Natural killer cell treated with Interleukin-12 subunit alpha and Interleukin-12 subunit beta and Interleukin-15 and Interleukin-18, amount 100 ng/mL, for 72 hours (primary cell): ENCODE results near the gene RNF34. TPM values are rescaled to one million over a fixed set of nuclear protein-coding genes. Genes with fewer than 3 reads are reported as not detected.
"Not testable (repeated sequence)": the region's sequence is repeated elsewhere in the genome, so short reads cannot be mapped to it uniquely, and the experiment has no call there.

ENCODE experiments used
- ATAC-seq, 2 donors: fragments of 150-1000 bp; cut with Tn5 transposase in 1 of 2; sonication (Bioruptor Pico), chemical (Tn5 transposase) in 1 of 2; 2 replicates each; pipeline ENCODE4 v1.10.0; 2021
- DNase-seq: peaks from one replicate; pipeline ENCODE4 v3.0.0; 2022; ENCODE audit warnings: low spot score
- H3K27ac Mint-ChIP-seq, 2 donors: 1 replicate in 1 of 2; 2 replicates in 1 of 2; pipeline ENCODE4 v1.8.0; 2022; ENCODE audit warnings: mixed read lengths in 2 of 2, mild to moderate bottlenecking in 1 of 2, moderate library complexity in 1 of 2
- H3K27me3 Mint-ChIP-seq, 2 donors: 1 replicate in 1 of 2; 2 replicates in 1 of 2; pipeline ENCODE4 v1.8.0; 2022; ENCODE audit warnings: mixed read lengths in 2 of 2
- H3K36me3 Mint-ChIP-seq: one replicate; pipeline ENCODE4 v1.8.0; 2022; ENCODE audit warnings: mixed read lengths
- H3K4me1 Mint-ChIP-seq, 2 donors: 1 replicate in 1 of 2; 2 replicates in 1 of 2; pipeline ENCODE4 v1.8.0; 2022; ENCODE audit warnings: low read depth in 2 of 2, mixed read lengths in 2 of 2, mild to moderate bottlenecking in 1 of 2
- H3K4me3 Mint-ChIP-seq: one replicate; pipeline ENCODE4 v1.8.0; 2022; ENCODE audit warnings: mixed read lengths
- H3K9me3 Mint-ChIP-seq: 2 replicates; pipeline ENCODE4 v1.8.0; 2022; ENCODE audit warnings: mixed read lengths
- total RNA-seq, 2 donors: library from RNA; stranded (reverse); gene quantifications; one replicate each; pipeline ENCODE4 v1.2.3, GENCODE V29; 2022

Gene RNF34
- total RNA-seq, result 100 to 1,000 TPM in 1 of 2 donors, 10 to 100 TPM in 1; 85.4 to 149 TPM

GRCh38 chr12:121399391-121400331 is at the start of gene RNF34:
Gene RNF34 (plus strand): TSS chr12:121400118. CDS start chr12:121400213, 95 bp downstream.
- H3K27ac Mint-ChIP-seq, result peak within 1 kb of the TSS; percentile 75 to 88

GRCh38 chr12:121351820-121352681 is 47.9 kb upstream of the RNF34 start, which contains the start of gene ANAPC5:
Gene ANAPC5 (minus strand): TSS chr12:121352411. CDS start chr12:121352340, 71 bp downstream.
- peaks cover 1% of the 10 kb centered on the region for H3K36me3 Mint-ChIP-seq

More at GRCh38 chr12:121399391-121400331, at the start of gene RNF34:
- DNase-seq, result peak; percentile 99
- peak within 1 kb of the TSS; percentile 93 for H3K4me3 Mint-ChIP-seq
- H3K9me3 Mint-ChIP-seq, result no peaks in the 10 kb centered on the region
- peaks cover 25 to 34% of the 10 kb centered on the region in 2 donors for H3K4me1 Mint-ChIP-seq
- peaks cover 5% of the 10 kb centered on the region for H3K36me3 Mint-ChIP-seq
- peak; percentile 96 to 98 for ATAC-seq
- no peaks in the 10 kb centered on the region for H3K27me3 Mint-ChIP-seq

GRCh38 chr12:121352682-121353018 is 47.3 kb upstream of the RNF34 start:
- DNase-seq, result no peak
- Mint-ChIP-seq H3K4me3 (peak overlapping the region; percentile 99), H3K9me3 (no peaks in the 10 kb centered on the region), H3K36me3 (no peaks in the 10 kb centered on the region), H3K27me3 (peaks cover 0 to 3% of the 10 kb centered on the region in 2 donors), H3K4me1 (peaks cover 16 to 38% of the 10 kb centered on the region in 2 donors), H3K27ac (peak overlapping the region; percentile 92 to 98)
- no peak for ATAC-seq

More at GRCh38 chr12:121351820-121352681, 47.9 kb upstream of the RNF34 start, which contains the start of gene ANAPC5:
- ATAC-seq (peak; percentile 100), DNase-seq (peak; percentile 94)
- peaks cover 0 to under 1% of the 10 kb centered on the region in 2 donors for H3K27me3 Mint-ChIP-seq
- no peaks in the 10 kb centered on the region for H3K9me3 Mint-ChIP-seq
- H3K27ac Mint-ChIP-seq, result peak within 1 kb of the TSS; percentile 92 to 98
- peak within 1 kb of the TSS; percentile 99 for H3K4me3 Mint-ChIP-seq
- H3K4me1 Mint-ChIP-seq, result peaks cover 18 to 38% of the 10 kb centered on the region in 2 donors

GRCh38 chr12:121355818-121356217 is 44.1 kb upstream of the RNF34 start:
- H3K27me3 Mint-ChIP-seq, result peaks cover 0 to 8% of the 10 kb centered on the region in 2 donors
- no peak overlapping the region for H3K27ac Mint-ChIP-seq
- DNase-seq, result no peak
- H3K36me3 Mint-ChIP-seq, result no peaks in the 10 kb centered on the region
- peaks cover 9 to 24% of the 10 kb centered on the region in 2 donors for H3K4me1 Mint-ChIP-seq
- no peak for ATAC-seq
- no peak overlapping the region for H3K4me3 Mint-ChIP-seq
- no peaks in the 10 kb centered on the region for H3K9me3 Mint-ChIP-seq

GRCh38 chr12:121356657-121357056 is 43.3 kb upstream of the RNF34 start:
- DNase-seq (no peak), ATAC-seq (no peak)
- Mint-ChIP-seq H3K27me3 (peaks cover 0 to 8% of the 10 kb centered on the region in 2 donors), H3K27ac (no peak overlapping the region), H3K9me3 (no peaks in the 10 kb centered on the region), H3K4me1 (peaks cover 9 to 22% of the 10 kb centered on the region in 2 donors), H3K36me3 (no peaks in the 10 kb centered on the region), H3K4me3 (no peak overlapping the region)

GRCh38 chr12:121357331-121357730 is 42.6 kb upstream of the RNF34 start:
- no peak for ATAC-seq
- DNase-seq, result no peak
- no peaks in the 10 kb centered on the region for H3K36me3 Mint-ChIP-seq
- H3K27me3 Mint-ChIP-seq, result peaks cover 0 to 8% of the 10 kb centered on the region in 2 donors
- no peaks in the 10 kb centered on the region for H3K9me3 Mint-ChIP-seq
- H3K4me3 Mint-ChIP-seq, result no peak overlapping the region
- H3K27ac Mint-ChIP-seq, result no peak overlapping the region
- H3K4me1 Mint-ChIP-seq, result peaks cover 7 to 15% of the 10 kb centered on the region in 2 donors

GRCh38 chr12:121358073-121358472 is 41.8 kb upstream of the RNF34 start:
- DNase-seq (no peak), ATAC-seq (no peak)
- Mint-ChIP-seq H3K27me3 (peaks cover 0 to 8% of the 10 kb centered on the region in 2 donors), H3K4me1 (peaks cover 2 to 8% of the 10 kb centered on the region in 2 donors), H3K27ac (no peak overlapping the region), H3K36me3 (no peaks in the 10 kb centered on the region), H3K4me3 (no peak overlapping the region), H3K9me3 (no peaks in the 10 kb centered on the region)

GRCh38 chr12:121364683-121365121 is 35.2 kb upstream of the RNF34 start:
- ATAC-seq (no peak), DNase-seq (no peak)
- Mint-ChIP-seq H3K4me1 (peaks cover 0 to 6% of the 10 kb centered on the region in 2 donors), H3K9me3 (no peaks in the 10 kb centered on the region), H3K27ac (no peak overlapping the region), H3K27me3 (peaks cover 17 to 18% of the 10 kb centered on the region in 2 donors), H3K4me3 (no peak overlapping the region), H3K36me3 (no peaks in the 10 kb centered on the region)

- Mint-ChIP-seq H3K36me3 (no peaks in the 10 kb centered on the region), H3K9me3 (no peaks in the 10 kb centered on the region), H3K4me1 (peaks cover 0 to 6% of the 10 kb centered on the region in 2 donors), H3K4me3 (no peak overlapping the region), H3K27ac (no peak overlapping the region), H3K27me3 (peaks cover 14 to 18% of the 10 kb centered on the region in 2 donors)
- ATAC-seq, result no peak
- DNase-seq, result no peak
These were observed 34.4 kb upstream of the RNF34 start for GRCh38 chr12:121365416-121366062.

GRCh38 chr12:121366063-121366459 is 33.9 kb upstream of the RNF34 start:
- ATAC-seq (no peak), DNase-seq (no peak)
- Mint-ChIP-seq H3K4me3 (no peak overlapping the region), H3K4me1 (peaks cover 0 to 6% of the 10 kb centered on the region in 2 donors), H3K27me3 (peaks cover 14 to 18% of the 10 kb centered on the region in 2 donors), H3K9me3 (no peaks in the 10 kb centered on the region), H3K36me3 (no peaks in the 10 kb centered on the region), H3K27ac (no peak overlapping the region)

GRCh38 chr12:121371404-121371803 is 28.5 kb upstream of the RNF34 start:
- H3K27ac Mint-ChIP-seq, result peak overlapping the region in 1 of 2 donors; percentile 19
- H3K36me3 Mint-ChIP-seq, result no peaks in the 10 kb centered on the region
- no peak overlapping the region for H3K4me3 Mint-ChIP-seq
- H3K4me1 Mint-ChIP-seq, result peaks cover 0 to 3% of the 10 kb centered on the region in 2 donors
- H3K9me3 Mint-ChIP-seq, result no peaks in the 10 kb centered on the region
- ATAC-seq, result no peak
- no peak for DNase-seq
- no peaks in the 10 kb centered on the region for H3K27me3 Mint-ChIP-seq

- peaks cover 0 to 3% of the 10 kb centered on the region in 2 donors for H3K4me1 Mint-ChIP-seq
- H3K9me3 Mint-ChIP-seq, result no peaks in the 10 kb centered on the region
- ATAC-seq, result peak; percentile 59 to 62
- H3K27me3 Mint-ChIP-seq, result no peaks in the 10 kb centered on the region
- H3K36me3 Mint-ChIP-seq, result no peaks in the 10 kb centered on the region
- no peak overlapping the region for H3K27ac Mint-ChIP-seq
- no peak overlapping the region for H3K4me3 Mint-ChIP-seq
- no peak for DNase-seq
These were observed 26.2 kb upstream of the RNF34 start for GRCh38 chr12:121373755-121374154.

- H3K36me3 Mint-ChIP-seq, H3K9me3 Mint-ChIP-seq, H3K4me1 Mint-ChIP-seq, DNase-seq, H3K27me3 Mint-ChIP-seq, ATAC-seq, H3K27ac Mint-ChIP-seq, H3K4me3 Mint-ChIP-seq: not testable (repeated sequence)
These were observed 25.6 kb upstream of the RNF34 start for GRCh38 chr12:121374336-121374735.
